NCI-H748 (cell line): ENCODE measurements around the gene S1PR4.
"Not testable (repeated sequence)": the region's sequence is repeated elsewhere in the genome, so short reads cannot be mapped to it uniquely, and the experiment has no call there.

Source experiments
- DNase-seq: peaks from one replicate; lab custom pipeline; 2025; ENCODE audit not compliant: unreplicated experiment; lab: John Stamatoyannopoulos, UW

S1PR4 gene

GRCh38 chr19:3193256-3194105, 14.9 kb downstream of the S1PR4 start:
- DNase-seq, result no peak

- DNase-seq, result no peak
These were observed 15.8 kb downstream of the S1PR4 start for GRCh38 chr19:3194106-3195087.

- DNase-seq, result no peak
These were observed 17.7 kb downstream of the S1PR4 start for GRCh38 chr19:3196064-3196932.

GRCh38 chr19:3196933-3197205, 18.3 kb downstream of the S1PR4 start:
- DNase-seq, result no peak

- DNase-seq, result no peak
These were observed 20.5 kb downstream of the S1PR4 start for GRCh38 chr19:3198901-3199700.

- DNase-seq, result no peak
These were observed 22.6 kb downstream of the S1PR4 start for GRCh38 chr19:3201072-3201700.

- no peak for DNase-seq
These were observed 23.3 kb downstream of the S1PR4 start for GRCh38 chr19:3201911-3202310.

GRCh38 chr19:3202346-3202745, 23.8 kb downstream of the S1PR4 start:
- no peak for DNase-seq

- not testable (repeated sequence) for DNase-seq
These were observed 24.3 kb downstream of the S1PR4 start for GRCh38 chr19:3202895-3203294.

- no peak for DNase-seq
These were observed 25.5 kb downstream of the S1PR4 start for GRCh38 chr19:3203805-3204645.

- DNase-seq, result no peak
These were observed 26.2 kb downstream of the S1PR4 start for GRCh38 chr19:3204646-3205275.

GRCh38 chr19:3206216-3206953, 27.8 kb downstream of the S1PR4 start:
- no peak for DNase-seq

- DNase-seq, result no peak
These were observed 29.1 kb downstream of the S1PR4 start for GRCh38 chr19:3207461-3208242.

- DNase-seq, result no peak
These were observed 30.0 kb downstream of the S1PR4 start for GRCh38 chr19:3208317-3209207.

GRCh38 chr19:3210347-3211017, 31.9 kb downstream of the S1PR4 start:
- peak; percentile 33 for DNase-seq
